IPS-18a (cell line): Measurements from ENCODE around the gene TK2.
"Not testable (repeated sequence)": the region's sequence is repeated elsewhere in the genome, so short reads cannot be mapped to it uniquely, and the experiment has no call there.

Source experiments
- H3K27ac ChIP-seq: one replicate; pipeline ENCODE4 v1.5.1; 2013; ENCODE audit warnings: low read length
- H3K27me3 ChIP-seq: one replicate; pipeline ENCODE4 v1.6.1; 2013; ENCODE audit warnings: mild to moderate bottlenecking, low read length; ENCODE audit not compliant: control insufficient read depth, insufficient read depth
- H3K36me3 ChIP-seq: one replicate; pipeline ENCODE4 v1.6.1; 2013; ENCODE audit warnings: low read depth, low read length; ENCODE audit not compliant: control insufficient read depth
- H3K4me1 ChIP-seq: one replicate; pipeline ENCODE4 v1.6.1; 2013; ENCODE audit warnings: low read depth, low read length; ENCODE audit not compliant: control insufficient read depth
- H3K4me3 ChIP-seq: one replicate; pipeline ENCODE4 v1.5.1; 2013; ENCODE audit warnings: low read length
- H3K9ac ChIP-seq: one replicate; pipeline ENCODE4 v1.6.1; 2013; ENCODE audit warnings: mild to moderate bottlenecking, low read length, moderate library complexity
- H3K9me3 ChIP-seq: one replicate; pipeline ENCODE4 v1.6.1; 2013; ENCODE audit warnings: low read depth, low read length; ENCODE audit not compliant: control insufficient read depth

The TK2 gene

DNA sequence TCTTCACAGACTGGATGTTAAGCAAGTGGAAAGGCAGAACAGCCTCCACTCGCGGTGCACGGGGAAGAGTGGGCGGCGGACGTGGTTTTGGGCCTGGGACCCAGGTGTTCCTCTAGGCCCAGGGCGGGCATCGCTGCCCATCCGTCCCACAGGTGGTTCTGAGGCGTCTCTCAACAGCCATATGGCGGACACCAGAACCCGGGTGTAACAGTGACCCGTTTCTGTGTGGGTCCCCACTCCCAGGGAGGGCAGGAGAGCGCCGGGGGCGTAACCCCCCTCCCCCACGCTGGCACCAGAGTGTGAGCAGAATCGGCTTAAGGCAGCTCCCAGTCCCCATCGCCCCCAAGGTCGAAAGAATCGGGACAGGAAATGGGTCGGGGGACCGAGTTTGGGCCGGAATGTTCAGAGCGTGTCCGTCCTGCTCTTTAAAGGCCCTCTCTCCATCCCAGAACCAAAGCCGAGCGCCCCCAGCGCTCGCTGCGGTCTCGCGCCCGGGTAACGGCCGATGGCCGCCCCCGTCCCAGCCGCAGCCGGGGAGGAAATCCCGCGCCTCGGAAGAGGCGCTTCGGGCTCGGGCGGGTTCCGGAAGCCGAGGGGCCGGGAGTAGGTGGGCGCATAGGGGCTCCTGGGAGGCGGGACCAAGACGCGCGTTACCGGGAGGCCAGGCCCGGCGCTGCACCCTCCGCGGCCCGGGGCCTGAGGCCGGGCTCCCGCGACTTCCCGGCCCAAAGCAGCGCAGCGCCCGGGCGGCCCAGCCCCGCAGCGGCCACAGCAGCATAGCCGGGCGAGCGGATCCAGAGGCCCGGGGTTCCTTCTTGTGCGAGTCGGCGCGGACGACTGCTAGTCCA lies at the start of gene TK2:
Gene TK2, minus strand, starts transcription at position 839 of the 848 bp plus-strand sequence. Its CDS starts 61 bp downstream, at position 778.
- peaks cover 5% of the 10 kb centered on the region for H3K4me1 ChIP-seq
- H3K4me3 ChIP-seq: peak within 1 kb of the TSS; percentile 78
- no peaks in the 10 kb centered on the region for H3K9me3 ChIP-seq
- peak within 1 kb of the TSS; percentile 81 for H3K9ac ChIP-seq
- H3K36me3 ChIP-seq: no peaks in the 10 kb centered on the region
- H3K27ac ChIP-seq: peak within 1 kb of the TSS; percentile 29
- H3K27me3 ChIP-seq: peaks cover 17% of the 10 kb centered on the region

DNA sequence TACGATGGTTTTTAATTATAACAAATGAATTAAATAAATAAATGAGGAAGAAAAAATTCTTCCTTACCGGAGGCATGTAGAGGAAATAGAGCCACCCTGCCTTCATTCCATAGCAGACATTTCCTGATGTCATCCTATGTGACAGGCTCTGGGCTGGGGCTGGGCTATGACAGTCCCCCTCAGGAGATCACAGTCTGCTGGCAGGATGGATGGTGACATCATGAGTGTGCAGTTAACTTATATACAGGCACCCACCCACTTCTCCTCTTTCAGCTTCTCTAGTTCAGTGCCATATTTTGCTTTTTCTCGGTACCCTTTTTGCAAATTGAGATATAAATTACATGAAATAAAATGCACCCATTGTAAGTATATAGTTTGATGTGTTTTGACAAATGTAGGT lies 48.2 kb upstream of the TK2 start:
- H3K4me1 ChIP-seq: no peaks in the 10 kb centered on the region
- H3K36me3 ChIP-seq: no peaks in the 10 kb centered on the region
- no peak overlapping the region for H3K27ac ChIP-seq
- H3K27me3 ChIP-seq: no peaks in the 10 kb centered on the region
- no peaks in the 10 kb centered on the region for H3K9me3 ChIP-seq
- H3K4me3 ChIP-seq: no peak overlapping the region
- no peak overlapping the region for H3K9ac ChIP-seq

DNA sequence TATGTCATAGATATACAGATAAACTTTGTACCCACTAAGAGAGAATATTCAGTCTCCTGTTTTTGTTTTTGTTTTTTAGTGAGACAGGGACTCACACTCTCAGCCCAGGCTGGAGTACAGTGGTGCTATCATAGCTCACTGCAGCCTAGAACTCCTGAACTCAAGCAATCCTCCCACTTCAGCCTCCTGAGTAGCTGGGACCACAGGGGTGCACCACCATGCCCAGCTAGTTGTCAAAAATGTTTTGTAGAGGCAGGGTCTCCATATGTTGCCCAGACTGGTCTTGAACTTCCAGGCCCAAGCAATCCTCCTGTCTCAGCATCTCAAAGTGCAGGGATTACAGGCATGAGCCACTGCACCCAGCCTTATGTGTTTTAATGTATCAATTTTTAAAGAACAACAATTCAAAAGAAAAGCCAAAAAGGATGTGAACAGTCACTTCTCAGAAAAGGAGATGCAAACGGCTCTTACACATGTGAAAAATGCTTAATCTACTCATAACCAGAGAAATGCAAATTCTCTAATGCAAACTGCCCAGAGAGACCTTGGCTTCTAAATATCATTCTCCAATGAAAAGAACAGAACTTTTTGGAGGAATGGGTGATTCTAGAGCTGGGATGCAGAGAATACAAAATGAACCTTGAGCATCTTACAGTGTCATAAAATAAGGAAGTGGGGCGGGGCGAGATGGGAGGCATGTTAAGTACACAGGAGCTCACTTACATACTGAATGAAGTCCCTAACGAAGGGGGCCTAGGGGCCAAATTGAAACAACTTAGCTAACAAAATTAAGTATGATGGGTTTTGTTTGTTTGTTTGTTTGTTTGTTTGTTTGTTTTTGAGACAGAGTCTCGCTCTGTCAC lies 47.3 kb upstream of the TK2 start:
- Histone ChIP-seq H3K9me3 (no peaks in the 10 kb centered on the region), H3K4me1 (no peaks in the 10 kb centered on the region), H3K9ac (no peak overlapping the region), H3K4me3 (no peak overlapping the region), H3K36me3 (no peaks in the 10 kb centered on the region), H3K27me3 (no peaks in the 10 kb centered on the region), H3K27ac (no peak overlapping the region)

DNA sequence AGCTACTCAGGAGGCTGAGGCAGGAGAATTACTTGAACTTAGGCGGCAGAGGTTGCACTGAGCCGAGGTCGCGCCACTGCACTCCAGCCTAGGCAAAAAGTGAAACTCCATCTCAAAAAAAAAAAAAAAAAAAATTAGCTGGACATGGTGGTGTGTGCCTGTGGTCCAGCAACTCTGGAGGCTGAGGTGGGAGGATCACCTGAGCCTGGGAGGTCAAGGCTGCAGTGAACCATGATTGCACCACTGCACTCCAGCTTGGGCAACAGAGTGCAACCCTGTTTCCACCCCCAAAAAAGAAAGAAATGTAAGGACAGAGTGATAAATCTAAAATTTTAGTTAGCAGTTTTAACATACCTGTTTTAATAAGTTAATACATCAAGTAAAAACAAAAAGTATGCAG lies 46.6 kb upstream of the TK2 start:
- H3K4me3 ChIP-seq, H3K4me1 ChIP-seq, H3K9ac ChIP-seq, H3K27ac ChIP-seq, H3K36me3 ChIP-seq, H3K27me3 ChIP-seq, H3K9me3 ChIP-seq: not testable (repeated sequence)

GRCh38 chr16:66594739-66595138 lies 44.8 kb upstream of the TK2 start:
- H3K9ac ChIP-seq: no peak overlapping the region
- no peaks in the 10 kb centered on the region for H3K4me1 ChIP-seq
- H3K4me3 ChIP-seq: no peak overlapping the region
- no peak overlapping the region for H3K27ac ChIP-seq
- H3K27me3 ChIP-seq: no peaks in the 10 kb centered on the region
- H3K9me3 ChIP-seq: no peaks in the 10 kb centered on the region
- H3K36me3 ChIP-seq: no peaks in the 10 kb centered on the region

GRCh38 chr16:66592814-66593213 lies 42.9 kb upstream of the TK2 start:
- no peaks in the 10 kb centered on the region for H3K4me1 ChIP-seq
- H3K27me3 ChIP-seq: no peaks in the 10 kb centered on the region
- H3K9me3 ChIP-seq: no peaks in the 10 kb centered on the region
- H3K36me3 ChIP-seq: no peaks in the 10 kb centered on the region
- no peak overlapping the region for H3K4me3 ChIP-seq
- no peak overlapping the region for H3K27ac ChIP-seq
- no peak overlapping the region for H3K9ac ChIP-seq

DNA sequence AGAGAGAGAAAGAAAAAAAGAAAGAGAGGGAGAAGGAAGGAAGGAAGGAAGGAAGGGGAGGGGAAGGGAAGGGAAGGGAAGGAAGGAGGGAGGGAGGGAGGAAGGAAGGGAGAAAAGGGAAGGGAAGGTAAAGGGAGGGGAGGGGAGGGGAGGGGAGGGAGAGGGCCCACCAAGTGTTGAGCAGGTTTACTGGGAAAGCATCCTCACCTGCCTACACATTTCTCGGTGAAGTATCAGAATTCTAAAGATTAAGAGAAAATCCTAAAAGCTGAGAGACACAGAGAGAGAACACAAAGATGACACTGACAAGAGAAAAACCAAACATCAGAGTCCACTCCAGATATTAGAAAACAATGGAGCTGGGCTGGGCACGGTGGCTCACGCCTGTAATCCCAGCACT lies 42.3 kb upstream of the TK2 start:
- no peaks in the 10 kb centered on the region for H3K27me3 ChIP-seq

DNA sequence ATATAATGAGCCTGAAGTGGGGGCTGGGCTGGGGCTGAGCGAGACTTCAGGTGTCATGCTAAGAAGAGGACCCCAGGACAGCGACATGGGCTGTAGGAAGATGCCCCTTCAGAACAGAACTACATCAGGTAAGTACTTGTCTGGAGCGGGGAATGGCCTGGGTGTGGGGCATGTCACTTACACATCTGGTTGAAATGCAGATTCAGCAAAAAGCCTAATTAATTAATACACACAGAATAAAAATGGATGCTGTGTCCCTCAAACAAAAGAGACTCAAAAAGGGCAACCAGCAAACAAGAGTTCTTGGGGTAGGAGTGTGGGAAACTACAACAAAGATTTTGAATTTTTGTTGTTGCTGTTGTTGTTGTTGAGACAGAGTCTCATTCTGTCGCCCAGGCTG lies 41.1 kb upstream of the TK2 start:
- Histone ChIP-seq H3K9ac (no peak overlapping the region), H3K9me3 (no peaks in the 10 kb centered on the region), H3K4me1 (no peaks in the 10 kb centered on the region), H3K36me3 (no peaks in the 10 kb centered on the region), H3K27me3 (no peaks in the 10 kb centered on the region), H3K27ac (no peak overlapping the region), H3K4me3 (no peak overlapping the region)

More for the DNA sequence above, 42.3 kb upstream of the TK2 start:
- H3K36me3 ChIP-seq: no peaks in the 10 kb centered on the region
- no peak overlapping the region for H3K9ac ChIP-seq
- no peak overlapping the region for H3K4me3 ChIP-seq
- no peak overlapping the region for H3K27ac ChIP-seq
- no peaks in the 10 kb centered on the region for H3K4me1 ChIP-seq
- no peaks in the 10 kb centered on the region for H3K9me3 ChIP-seq

DNA sequence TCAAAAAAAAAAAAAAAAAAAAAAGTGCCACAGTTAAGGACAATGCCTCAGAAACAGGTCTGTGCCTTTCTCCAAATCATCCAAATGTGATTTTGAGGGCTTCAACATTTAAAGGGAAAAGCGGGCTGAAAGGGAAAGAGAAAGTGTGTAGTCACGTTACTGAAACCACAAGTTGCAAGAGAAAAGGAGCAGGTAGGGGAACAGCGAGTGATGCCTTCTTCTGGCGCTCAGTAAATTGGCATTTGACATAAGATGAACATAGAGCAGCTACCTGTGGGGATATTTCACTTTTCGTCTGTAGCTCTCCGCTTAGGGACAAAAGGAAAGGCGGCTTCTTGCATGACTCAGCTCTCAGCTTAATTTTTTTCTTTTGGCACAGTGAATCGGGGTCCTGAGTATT lies 40.4 kb upstream of the TK2 start:
- H3K4me1 ChIP-seq: no peaks in the 10 kb centered on the region
- H3K9ac ChIP-seq: no peak overlapping the region
- H3K9me3 ChIP-seq: no peaks in the 10 kb centered on the region
- H3K27ac ChIP-seq: no peak overlapping the region
- no peaks in the 10 kb centered on the region for H3K36me3 ChIP-seq
- H3K4me3 ChIP-seq: no peak overlapping the region
- H3K27me3 ChIP-seq: no peaks in the 10 kb centered on the region

- Histone ChIP-seq H3K27me3 (no peaks in the 10 kb centered on the region), H3K9ac (no peak overlapping the region)
Measured at GRCh38 chr16:66588981-66589713, 39.2 kb upstream of the TK2 start.

GRCh38 chr16:66587881-66588600 lies 38.1 kb upstream of the TK2 start:
- H3K27ac ChIP-seq: no peak overlapping the region
- no peaks in the 10 kb centered on the region for H3K4me1 ChIP-seq
- H3K9me3 ChIP-seq: no peaks in the 10 kb centered on the region
- H3K4me3 ChIP-seq: no peak overlapping the region
- H3K27me3 ChIP-seq: no peaks in the 10 kb centered on the region
- H3K9ac ChIP-seq: no peak overlapping the region
- H3K36me3 ChIP-seq: no peaks in the 10 kb centered on the region

More at GRCh38 chr16:66588981-66589713, 39.2 kb upstream of the TK2 start:
- Histone ChIP-seq H3K27ac (no peak overlapping the region), H3K4me1 (no peaks in the 10 kb centered on the region), H3K4me3 (no peak overlapping the region), H3K9me3 (no peaks in the 10 kb centered on the region), H3K36me3 (no peaks in the 10 kb centered on the region)
